Measurements from ENCODE around the gene SMOC2.

DNA sequence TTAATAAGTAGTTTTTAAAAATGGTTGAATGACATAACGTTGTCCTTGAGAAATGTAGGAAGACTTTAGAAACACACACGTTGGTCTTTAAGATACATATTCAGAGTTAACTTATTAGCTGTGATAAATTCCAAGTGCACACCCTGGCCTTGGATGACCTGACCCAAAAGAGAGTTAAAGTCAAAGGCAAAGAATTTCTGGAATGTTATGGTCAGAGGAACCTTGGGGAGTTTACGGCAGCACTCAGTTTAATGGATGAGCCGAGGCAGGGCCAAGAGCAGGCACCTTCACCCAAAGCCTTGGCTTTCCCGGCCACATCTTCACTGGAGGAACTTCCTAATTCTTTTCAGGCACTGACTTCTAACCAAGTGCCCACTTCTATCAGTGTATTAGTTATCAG is 200.5 kb downstream of the SMOC2 start:
- TF ChIP-seq, protein P1, sequence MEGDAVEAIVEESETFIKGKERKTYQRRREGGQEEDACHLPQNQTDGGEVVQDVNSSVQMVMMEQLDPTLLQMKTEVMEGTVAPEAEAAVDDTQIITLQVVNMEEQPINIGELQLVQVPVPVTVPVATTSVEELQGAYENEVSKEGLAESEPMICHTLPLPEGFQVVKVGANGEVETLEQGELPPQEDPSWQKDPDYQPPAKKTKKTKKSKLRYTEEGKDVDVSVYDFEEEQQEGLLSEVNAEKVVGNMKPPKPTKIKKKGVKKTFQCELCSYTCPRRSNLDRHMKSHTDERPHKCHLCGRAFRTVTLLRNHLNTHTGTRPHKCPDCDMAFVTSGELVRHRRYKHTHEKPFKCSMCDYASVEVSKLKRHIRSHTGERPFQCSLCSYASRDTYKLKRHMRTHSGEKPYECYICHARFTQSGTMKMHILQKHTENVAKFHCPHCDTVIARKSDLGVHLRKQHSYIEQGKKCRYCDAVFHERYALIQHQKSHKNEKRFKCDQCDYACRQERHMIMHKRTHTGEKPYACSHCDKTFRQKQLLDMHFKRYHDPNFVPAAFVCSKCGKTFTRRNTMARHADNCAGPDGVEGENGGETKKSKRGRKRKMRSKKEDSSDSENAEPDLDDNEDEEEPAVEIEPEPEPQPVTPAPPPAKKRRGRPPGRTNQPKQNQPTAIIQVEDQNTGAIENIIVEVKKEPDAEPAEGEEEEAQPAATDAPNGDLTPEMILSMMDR (IDR thresholded peaks at IDR 0.05): no peak
- TF ChIP-seq CEBPB (IDR thresholded peaks at IDR 0.05) (no peak), CBX2 (IDR thresholded peaks at IDR 0.05; ENCODE audit: borderline replicate concordance, low read depth) (no peak), EP300 (IDR thresholded peaks at IDR 0.05) (no peak), MAZ (IDR thresholded peaks at IDR 0.05; ENCODE audit: borderline replicate concordance, low read depth, low read length) (no peak)
- TF ChIP-seq, protein P2, sequence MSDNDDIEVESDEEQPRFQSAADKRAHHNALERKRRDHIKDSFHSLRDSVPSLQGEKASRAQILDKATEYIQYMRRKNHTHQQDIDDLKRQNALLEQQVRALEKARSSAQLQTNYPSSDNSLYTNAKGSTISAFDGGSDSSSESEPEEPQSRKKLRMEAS (IDR thresholded peaks at IDR 0.05): no peak
- TF ChIP-seq, protein P3, sequence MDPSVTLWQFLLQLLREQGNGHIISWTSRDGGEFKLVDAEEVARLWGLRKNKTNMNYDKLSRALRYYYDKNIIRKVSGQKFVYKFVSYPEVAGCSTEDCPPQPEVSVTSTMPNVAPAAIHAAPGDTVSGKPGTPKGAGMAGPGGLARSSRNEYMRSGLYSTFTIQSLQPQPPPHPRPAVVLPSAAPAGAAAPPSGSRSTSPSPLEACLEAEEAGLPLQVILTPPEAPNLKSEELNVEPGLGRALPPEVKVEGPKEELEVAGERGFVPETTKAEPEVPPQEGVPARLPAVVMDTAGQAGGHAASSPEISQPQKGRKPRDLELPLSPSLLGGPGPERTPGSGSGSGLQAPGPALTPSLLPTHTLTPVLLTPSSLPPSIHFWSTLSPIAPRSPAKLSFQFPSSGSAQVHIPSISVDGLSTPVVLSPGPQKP (IDR thresholded peaks at IDR 0.05; ENCODE audit: low read depth, low read length): no peak

Data from A549 (cell line).